Fibroblast of skin of abdomen (primary cell): ENCODE results near the gene RIN1.
A peak's percentile ranks its signal among the peaks of the same experiment; 100 is the strongest.
"Not testable (repeated sequence)": the region's sequence is repeated elsewhere in the genome, so short reads cannot be mapped to it uniquely, and the experiment has no call there.

Experiments used
- DNase-seq: peaks from one replicate; pipeline ENCODE4 v3.0.0-alpha.2; 2013

The RIN1 gene

DNA sequence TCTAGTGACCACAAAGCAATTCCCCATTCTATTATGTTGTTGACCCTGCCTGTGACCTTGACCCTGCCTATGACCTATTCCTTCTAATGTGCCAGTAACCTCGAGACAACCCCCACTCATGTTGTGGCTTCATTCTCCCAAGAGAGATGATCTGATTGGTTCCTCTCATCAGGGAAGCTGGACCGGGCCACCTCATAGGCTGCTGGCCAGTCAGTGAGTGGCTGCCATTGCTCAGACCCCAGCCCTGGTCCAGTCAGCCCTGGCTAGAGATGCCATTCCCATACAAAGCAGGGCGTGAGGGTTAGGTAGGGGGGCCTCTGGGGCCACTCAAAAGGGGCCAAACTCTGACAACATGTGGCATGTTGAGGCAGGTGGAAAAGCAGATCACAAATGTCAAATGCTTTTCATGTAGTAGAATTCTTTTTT, 23.4 kb upstream of the RIN1 start:
- DNase-seq: no peak

DNA sequence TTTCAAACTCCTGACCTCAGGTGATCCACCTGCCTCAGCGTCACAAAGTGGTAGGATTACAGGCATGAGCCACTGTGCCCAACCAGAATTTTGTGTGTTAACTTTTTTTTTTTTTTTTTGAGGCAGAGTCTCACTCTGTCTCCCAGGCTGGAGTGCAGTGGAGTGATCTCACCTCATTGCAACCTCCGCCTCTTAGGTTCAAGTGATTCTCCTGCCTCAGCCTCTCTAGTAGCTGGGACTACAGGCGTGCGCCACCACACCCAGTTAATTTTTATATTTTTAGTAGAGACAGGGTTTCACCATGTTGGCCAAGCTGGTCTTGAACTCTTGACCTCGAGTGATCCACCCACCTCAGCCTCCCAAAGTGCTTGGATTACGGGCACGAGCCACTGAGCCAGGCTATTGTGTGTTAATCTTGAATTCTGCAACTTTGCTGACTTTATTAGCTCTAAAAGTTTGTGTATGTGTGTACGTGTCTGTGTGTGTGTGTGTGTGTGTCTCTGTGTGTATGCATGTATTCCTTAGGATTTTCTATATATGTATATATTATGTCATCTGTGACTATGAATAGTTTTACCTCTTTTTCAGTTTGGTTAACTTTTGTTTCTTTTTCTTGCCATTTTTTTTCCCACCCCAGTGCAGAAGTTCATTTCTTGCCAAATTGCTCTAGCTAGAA, 14.5 kb upstream of the RIN1 start:
- DNase-seq: not testable (repeated sequence)

DNA sequence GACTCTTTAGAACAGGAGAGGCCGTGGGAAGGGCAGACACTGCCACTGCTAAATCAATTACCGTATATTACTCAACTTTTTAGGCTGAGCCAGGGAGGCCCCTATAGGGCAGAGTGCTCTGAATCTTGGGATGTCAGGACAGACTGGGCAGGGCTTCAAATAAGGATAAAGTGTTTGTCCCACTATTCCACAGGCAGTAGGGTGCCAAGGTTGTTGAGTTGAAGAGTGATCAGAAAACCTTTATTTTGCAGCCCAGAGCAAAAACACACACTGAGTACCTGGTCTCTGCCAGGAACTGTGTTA, 12.8 kb upstream of the RIN1 start:
- DNase-seq: no peak

DNA sequence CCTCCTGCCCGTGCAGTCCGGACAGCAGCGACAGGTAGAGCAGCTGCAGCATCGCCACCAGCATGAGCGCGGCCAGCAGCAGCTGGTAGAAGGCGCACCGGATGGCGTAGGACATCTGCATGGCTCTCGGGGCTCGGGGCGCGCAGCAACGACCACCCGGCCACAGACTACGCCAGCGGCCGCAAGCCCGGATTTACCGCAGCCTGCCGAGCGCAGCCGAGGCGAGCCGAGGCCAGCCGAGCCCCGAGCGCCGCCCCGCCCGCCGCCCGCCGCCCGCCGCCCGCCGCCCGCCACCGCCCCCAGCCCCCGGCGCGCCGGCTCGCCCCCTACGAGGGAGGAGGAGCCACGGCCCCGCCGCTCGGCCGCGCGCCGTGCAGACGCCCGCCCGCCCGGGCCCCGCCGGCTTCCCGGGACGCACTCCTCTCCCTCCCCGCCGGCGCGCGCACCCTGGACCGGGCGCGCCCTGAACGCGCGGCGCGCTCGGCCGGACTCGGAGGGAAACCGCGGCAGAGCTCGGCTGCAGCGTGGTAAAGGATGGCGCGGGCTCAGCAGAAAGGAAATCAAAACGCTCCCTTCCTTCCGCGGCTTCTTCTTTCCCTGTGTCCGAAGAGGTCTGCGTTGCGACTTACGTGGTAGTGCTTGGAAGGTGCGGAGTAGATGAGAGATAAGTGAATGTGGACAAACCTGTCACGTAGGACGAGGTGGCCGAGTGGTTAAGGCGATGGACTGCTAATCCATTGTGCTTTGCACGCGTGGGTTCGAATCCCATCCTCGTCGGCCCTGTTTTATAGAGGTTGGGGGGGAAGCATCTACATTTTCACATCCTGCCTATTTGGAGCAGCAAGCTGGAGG, 11.4 kb upstream of the RIN1 start, which contains the start of gene B4GAT1:
B4GAT1 (minus strand) TSS at position 205 of the 852 bp plus-strand sequence; CDS start at position 121, 84 bp downstream.
- DNase-seq: peak; percentile 95

DNA sequence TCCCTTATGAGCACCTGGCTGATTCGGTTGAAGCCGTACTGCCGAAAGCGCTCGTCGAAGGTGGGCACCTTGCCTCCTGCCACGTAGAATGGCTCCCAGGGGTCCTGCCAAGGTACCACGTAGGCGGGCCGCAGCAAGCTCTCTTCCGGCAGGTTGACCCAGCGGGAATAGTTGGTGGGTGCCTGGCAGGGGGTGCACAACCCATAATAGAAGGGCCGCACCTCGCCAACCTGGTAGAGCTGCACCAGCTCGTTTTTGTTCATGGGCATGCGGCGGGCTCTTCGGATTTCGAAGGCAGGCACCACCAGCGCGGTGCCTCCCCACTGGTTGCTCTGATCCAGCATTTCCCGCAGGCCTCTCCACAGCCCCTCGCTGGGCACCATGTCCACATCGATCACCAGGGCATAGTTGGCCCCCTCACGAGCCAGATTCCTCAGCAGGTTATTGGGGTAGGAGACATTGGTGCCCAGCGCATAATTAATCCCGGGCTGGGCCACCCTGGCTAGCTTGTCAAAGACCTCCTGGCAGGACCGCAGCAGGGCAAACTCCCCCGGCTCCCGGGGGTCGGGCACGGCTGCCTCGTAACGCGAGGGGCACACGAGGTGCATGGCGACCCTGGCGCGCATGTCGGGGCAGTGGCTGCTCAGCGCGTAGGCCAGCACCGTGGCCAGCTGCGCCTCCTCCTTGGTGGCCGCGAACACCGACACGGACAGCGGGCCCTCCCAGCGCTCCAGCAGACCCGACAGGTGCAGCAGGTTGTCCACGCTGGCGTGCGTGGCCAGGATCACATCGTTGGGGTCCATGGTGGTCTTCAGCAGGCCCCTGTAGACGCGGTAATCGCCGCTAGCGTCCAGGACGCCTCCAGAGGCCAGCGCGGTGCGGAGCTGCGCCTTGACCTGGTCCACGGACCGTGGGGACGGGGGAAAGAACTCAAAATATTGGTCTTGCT, 10.5 kb upstream of the RIN1 start:
- no peak for DNase-seq

DNA sequence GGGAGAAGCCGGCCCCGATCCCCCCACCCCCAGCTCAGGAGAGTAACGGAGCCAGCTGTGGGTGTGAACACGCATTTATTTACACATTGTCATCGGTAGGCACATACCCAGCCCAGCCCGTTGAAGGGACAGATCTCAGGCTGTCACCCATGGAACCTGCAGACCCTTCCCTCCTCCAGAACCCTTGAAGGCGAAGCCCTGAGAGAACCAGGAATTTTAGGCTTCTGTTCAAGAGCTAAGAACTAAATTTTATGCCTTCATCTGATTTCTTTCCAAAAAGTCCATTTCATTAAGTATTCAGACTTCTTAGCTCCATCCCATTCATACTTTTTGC, 9.0 kb upstream of the RIN1 start:
- DNase-seq: no peak

DNA sequence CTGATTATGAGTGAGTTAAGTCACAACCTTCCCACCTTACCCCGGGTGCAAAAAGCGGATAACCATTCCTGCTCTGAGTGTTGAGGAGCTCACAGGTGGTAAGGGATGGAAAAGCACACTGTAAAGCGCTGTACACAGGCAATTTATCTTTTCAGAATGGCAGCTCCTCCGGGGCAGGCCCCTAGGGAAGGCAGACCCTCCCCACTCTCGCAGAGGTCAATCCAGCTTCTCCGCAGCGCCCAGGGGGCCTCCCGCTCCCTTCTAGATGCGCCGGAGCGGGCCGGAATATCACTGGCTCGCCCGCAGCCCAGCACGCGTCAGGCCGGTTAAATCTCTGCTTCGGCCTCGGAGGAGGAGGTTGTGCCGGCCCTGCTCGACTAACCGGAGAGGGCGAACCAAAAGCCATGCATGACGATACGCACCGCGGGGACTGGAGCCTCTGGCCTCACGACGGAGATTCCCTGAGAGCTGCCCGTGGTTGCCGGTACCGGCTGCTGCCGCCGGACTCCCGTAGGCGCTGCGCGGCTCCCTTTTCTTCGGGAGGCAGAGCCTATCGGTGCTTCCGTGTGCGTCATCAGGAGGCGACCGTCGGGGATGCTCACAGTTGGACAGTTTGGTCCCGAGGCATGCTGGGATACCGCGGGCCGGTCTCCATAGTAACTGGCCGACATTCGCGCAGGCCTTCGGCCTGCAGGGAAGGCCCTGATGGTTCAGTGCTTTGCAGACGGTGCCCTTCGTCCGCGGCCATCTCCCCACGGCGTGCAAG, 8.5 kb upstream of the RIN1 start, which contains the start of gene BRMS1:
BRMS1 (minus strand) TSS at position 555 of the 766 bp plus-strand sequence. CDS start 2,870 bp downstream, outside the sequence.
- peak; percentile 97 for DNase-seq

DNA sequence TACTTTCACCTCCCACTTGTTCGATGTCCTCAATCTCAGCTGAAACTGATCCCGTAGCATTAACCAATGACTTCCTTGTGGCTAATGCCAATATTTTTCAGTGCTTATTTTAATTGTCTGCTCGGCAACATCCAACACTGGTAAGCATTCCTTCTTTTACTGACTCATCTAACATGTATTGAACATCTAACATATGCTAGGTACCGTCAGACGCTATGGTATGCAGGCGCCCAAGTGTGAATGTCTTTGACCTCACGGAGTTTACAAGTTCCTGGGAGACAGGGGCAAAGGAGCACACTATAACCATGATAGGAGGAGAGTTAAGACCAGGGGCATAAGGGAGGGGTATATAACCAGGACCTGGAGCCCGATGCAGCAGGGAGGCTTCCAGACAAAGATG, 6.9 kb upstream of the RIN1 start:
- no peak for DNase-seq

DNA sequence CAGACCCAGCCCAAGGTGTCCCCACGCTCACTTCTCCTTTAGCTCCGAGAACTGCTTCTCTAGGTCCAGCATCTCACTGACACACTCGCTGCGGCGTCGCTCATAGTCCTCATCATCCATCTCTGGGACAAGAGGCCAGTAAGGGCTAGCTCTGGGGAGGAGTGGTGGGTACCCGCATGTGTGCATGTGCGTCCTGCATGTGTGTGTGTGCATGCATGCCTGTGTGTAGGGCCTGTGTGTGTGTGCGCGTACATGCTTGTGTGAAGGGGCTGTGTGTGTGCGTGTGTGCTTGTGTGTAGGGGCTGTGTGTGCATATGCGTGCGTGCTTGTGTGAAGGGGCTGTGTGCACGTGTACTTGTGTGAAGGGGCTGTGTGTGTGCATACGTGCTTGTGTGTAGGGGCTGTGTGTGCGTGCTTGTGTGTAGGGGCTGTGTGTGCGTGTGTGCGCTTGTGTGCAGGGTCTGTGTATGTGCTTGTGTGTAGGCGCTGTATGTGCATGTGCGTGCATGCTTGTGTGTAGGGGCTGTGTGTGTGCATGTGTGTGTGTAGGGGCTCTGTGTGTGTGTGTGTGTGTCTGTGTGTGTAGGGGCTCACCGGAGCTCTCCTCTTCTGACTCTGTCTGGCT, 5.4 kb upstream of the RIN1 start:
- no peak for DNase-seq

DNA sequence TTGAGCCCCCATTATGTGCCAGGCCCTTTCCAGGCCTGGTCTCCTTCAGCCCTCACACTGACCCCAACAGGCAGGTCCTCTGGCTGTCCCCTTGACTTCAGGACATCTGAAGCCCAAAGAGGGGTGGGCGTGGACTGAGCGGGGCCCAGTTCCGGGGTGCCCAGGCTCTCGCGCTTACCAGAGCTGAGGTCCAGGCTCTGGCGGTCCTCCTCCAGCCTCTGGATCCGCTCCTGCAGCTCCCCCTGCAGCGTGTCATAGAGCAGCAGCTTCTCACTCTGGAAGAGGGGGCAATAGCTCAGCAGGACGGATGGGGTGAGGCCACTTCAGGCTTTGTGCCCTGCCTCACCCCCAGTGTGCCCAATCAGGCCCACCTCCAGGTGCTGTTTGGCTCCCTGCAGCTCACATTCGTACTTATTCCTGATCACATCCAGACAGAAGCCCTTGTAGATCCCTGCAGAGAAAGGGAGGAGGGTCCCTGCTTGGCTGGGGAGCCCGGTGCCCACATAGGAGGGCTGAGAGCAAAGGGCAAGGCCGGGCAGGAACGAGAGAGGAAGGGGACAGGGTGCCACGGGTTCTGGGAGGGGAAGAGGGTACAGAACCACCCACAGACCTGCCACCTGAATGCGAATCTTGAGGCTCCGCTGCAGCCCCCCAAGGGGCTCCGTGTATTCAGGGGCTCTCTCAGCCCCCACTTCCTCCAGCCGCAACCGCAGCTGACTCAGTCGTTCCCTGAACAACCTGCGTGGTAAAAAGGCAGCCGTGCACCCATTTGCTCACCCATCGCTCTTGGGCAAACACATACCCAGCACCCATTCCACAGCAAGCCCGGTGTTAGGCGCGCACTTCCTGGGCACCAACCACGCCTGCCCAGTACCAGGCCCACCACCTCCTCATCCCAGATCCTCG, 4.6 kb upstream of the RIN1 start:
- no peak for DNase-seq

DNA sequence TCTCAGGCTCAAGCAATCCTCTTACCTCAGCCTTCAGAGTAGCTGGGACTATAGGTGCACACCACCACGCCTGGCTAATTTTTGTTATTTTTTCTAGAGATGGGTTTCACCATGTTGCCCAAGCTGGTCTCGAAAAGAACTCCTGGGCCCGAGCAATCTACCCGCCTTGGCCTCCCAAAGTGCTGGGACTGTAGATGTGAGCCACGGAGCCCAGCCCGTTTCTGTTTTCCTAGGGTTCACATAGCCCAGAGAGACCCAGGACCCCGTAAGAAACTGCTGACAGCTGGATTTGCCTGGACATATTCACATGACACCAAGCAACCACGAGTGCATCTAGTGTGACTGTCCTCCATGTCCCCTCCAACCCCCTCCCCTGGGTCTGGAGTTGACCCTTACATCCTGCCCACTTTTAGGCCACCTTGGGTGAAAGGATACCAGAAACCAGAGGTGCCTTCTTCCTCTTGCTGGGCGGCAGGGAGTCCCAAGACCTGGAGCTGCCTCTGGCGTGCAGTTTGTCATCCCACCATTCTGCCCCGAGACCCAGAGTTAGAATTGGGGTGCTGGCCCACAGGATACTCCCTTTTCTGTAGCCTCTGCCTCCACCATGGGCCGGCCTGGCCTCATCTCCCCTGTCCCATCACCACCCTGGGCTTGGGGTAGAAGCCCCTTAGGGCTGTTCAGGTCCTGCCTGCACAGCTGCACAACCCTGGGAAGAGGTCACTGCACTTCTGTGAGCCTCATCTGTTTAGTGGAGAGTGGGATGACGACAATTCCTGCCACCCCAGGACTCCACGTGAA, 3.7 kb upstream of the RIN1 start:
- no peak for DNase-seq

DNA sequence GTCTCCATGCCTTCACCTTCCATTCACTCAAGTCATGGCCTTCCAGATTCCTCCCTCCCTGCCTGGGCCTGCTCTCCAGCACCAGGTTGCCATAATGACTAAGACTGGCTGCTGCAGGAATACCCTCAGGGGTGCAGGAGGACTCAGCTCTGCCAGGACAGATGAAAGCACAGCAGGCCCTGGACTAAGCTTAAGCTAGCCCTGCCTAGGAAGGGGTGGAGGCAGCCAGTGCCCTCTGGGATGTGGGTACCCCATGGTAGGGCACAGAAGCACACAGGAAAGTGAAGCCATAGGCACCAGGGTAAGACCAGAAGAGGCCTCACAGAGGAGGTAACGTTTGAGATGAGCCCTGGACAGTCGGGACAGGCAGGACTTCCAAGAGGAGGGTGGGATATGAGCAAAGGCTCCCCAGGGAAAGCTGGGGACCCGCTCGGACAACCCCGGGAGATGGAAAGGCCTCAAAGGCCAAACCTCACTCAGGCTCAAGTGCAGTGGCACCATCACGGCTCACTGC, 3.0 kb upstream of the RIN1 start:
- DNase-seq: no peak

DNA sequence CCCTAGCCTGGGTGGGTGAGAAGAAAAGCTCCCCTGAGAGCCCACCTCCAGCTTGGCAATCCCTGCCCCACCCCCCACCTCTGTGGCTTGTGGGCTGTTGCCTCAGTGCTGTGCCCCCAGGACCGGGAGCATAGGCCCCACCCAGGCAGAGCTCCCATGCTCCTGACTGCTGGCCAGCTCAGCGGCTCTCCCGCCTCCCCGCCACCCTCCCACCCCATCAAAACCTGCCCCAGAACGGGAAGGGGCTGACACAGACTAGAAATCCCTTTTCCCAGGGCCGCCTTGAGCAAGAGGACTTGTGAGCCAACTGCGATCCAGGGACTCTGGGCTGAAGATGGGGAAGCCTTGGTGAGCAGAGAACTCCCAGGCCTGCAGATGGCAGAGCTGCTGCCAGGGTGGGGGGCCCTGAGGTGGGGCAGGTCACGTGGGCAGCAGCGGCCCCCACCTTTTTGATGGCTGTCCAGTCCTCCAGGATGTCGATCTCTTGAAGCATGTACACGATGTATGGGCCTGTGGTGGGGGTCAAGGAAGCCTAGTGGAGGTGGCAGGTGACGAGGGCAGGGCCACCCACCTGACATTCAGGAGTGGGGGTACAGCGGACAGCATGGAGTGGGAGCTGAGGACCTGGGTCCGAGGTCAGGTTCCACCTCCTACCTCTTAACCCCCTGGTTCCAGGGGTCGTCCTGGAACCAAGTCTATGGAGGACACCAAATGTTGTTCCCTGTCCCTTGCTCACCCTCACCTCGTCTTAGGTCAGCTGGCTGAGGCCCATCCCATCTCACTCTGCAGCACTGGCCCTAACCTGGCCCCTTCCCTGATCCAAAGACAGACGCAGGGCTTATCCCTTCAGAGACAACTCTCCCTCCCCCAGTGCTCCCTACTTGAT, 2.3 kb upstream of the RIN1 start:
- DNase-seq: no peak

DNA sequence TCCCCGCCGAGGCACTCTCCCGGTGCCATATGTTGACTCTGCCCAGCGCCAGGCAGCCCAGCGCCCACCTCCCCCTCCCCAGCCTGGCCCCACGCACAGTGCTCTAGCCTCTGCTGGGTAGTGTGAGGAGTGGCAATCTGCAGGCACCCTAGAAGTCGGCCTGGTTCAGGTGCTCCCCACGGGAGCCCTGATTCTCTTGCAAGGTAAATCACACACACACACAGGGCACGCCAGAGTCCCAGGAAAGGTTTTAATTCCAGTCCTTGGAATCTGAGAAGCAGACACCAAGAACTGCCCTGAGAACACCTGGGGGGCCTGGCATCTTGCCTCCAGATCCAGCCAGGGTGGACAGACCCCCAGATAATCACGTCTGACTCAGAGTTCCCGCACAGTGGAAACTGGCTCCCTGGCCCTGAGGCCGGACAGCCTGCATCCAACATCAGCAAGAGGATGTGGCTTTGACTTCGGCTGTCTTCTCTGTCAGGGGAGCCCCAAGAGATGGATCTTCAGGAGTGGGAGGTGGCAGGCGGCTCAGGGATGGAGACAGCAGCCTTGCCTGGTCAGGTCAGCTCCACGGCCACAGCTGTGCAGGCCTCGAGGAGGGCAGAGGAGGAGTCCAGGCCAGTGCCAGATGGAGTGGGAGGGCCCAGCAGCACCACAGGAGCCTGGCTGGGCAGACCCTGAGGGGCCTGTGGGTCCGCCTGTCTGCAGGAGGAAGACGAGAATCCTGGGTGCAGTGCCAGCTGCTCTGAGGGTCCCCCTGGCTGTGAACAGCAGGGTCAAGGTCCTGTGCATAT, 1.1 kb upstream of the RIN1 start:
- DNase-seq: no peak

DNA sequence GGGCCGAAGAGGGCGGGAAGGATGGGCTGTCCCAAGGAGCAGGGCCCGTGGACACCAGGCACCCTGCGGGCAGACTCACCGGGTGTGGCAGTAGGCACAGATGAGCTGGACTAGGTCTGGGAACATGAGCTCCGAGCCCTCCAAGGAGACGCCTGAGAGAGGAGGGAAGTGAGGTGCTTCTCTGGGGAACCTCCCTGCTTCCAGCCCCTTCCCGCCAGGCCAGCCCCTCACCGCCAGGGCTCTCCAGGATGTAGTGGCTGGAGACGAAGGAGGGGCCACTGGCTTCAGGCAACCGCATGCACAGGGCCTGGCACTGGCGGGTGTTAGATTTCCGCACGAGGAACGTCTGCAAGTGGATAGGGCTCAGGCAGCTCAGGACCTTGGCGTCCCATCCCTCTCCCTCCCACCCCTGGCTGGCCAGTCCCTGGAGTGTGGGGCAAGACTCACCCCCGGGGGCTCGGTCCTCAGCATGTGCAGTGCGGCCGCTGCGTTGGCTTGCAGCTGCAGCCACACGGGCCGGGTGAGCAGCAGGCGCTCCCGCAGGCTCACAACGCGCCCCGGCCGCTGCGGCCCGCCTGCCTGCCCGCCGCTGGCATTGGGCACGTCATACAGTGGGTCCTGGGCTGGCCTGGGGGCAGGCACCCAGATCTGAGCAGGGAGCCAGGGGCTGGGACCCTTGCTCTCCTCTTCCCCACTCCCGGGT, 552 bp downstream of the RIN1 start:
- peak; percentile 58 for DNase-seq

DNA sequence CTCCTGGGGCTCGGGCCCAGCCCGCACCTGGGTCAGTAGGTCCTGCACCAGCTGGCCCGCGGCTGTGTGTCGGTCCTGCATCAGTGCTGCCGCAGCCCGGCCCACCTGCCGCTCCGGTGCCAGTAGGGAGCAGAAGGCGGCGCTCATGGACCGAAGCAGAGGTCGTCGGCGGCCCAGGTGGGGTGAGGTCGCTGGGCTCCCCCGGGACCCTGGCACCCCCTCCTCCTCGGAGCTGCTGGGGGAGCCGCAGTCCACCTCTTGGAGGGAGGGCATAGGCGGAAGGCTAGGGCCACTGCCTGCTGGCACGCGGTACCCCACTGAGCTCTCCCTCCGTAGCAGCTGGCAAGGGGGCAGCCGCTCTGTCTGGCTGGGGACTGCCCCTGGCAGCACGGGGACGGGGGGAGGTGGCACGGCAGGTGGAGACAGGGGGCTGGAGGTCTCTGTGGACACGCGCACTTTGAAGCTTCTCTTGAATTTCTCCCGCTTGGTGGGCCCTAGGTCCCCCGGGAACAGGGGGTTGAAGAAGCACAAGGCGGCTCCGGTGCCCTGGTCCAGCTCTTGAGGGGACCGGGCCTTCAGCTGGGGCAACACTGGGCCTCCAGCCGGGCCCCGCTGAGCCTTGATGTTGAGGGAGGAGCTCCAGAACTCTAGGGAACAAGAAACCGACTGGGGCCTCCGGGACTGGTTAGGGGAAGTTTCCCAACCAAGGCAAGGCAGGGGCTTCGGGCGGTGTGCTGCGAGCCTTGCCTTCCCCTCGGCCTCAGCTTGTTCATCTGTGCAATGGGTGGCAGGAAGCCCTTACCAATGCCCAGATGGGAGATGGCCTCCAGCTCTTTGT, 1.4 kb downstream of the RIN1 start:
- DNase-seq: no peak
